T-cell (primary cell): ENCODE results near the gene PCDHB10. TPM values are rescaled to one million over a fixed set of nuclear protein-coding genes. Genes with fewer than 3 reads are reported as not detected.
"Not testable (repeated sequence)": the region's sequence is repeated elsewhere in the genome, so short reads cannot be mapped to it uniquely, and the experiment has no call there.

ENCODE experiments used
- ATAC-seq, 4 experiments: fragments of 200-7000 bp in 3 of 4; fragments of 150-1000 bp in 1 of 4; cut with Tn5 transposase; replicated peaks in 1 of 4; 1 replicate in 3 of 4; 2 replicates in 1 of 4; pipeline ENCODE4 v1.10.0; 2021; ENCODE audit warnings: moderate library complexity in 3 of 4, mild to moderate bottlenecking in 2 of 4, moderate number of reproducible peaks in 1 of 4
- CTCF ChIA-PET, 2 donors: fragments of 300-600 bp; sonication (Branson Sonifier 250); formaldehyde crosslinking; loops; one replicate each; lab custom pipeline; 2022; ENCODE audit warnings: antibody characterized with exemption in 2 of 2; lab: Charles Lee
- POLR2A ChIA-PET, 2 donors: fragments of 300-600 bp; sonication (Branson Sonifier 250); formaldehyde crosslinking; loops; one replicate each; lab custom pipeline; 2022; ENCODE audit warnings: antibody characterized with exemption in 2 of 2; lab: Charles Lee
- DNase-seq, 35 experiments: peaks; one replicate each; pipeline versions ENCODE4 v3.0.0 to v3.0.0-alpha.2; 2013 to 2023
- H3K27ac ChIP-seq: one replicate; pipeline ENCODE4 v1.5.1; 2013; ENCODE audit warnings: low read length
- H3K27me3 ChIP-seq, 2 experiments: replicated peaks in 1 of 2; 1 replicate in 1 of 2; 2 replicates in 1 of 2; pipeline versions ENCODE4 v1.6.1 to v1.7.0; 2013; ENCODE audit warnings: low read length in 1 of 2, mixed read lengths in 1 of 2; ENCODE audit not compliant: control insufficient read depth in 2 of 2, insufficient read depth in 2 of 2; ENCODE audit errors: extremely low read depth in 1 of 2
- H3K36me3 ChIP-seq, 2 donors: 1 replicate in 1 of 2; 2 replicates in 1 of 2; pipeline versions ENCODE4 v1.6.1 to v1.7.0; 2013; ENCODE audit warnings: low read length in 1 of 2; ENCODE audit not compliant: control insufficient read depth in 2 of 2, insufficient read depth in 1 of 2; ENCODE audit errors: extremely low read depth in 1 of 2
- H3K4me1 ChIP-seq, 2 experiments: 1 replicate in 1 of 2; 2 replicates in 1 of 2; pipeline versions ENCODE4 v1.6.1 to v1.7.0; 2013; ENCODE audit warnings: low read length in 2 of 2, mixed read lengths in 1 of 2; ENCODE audit not compliant: insufficient read depth in 2 of 2, control insufficient read depth in 1 of 2; ENCODE audit errors: extremely low read depth in 1 of 2
- H3K4me3 ChIP-seq, 2 donors: 1 replicate in 1 of 2; 2 replicates in 1 of 2; pipeline versions ENCODE4 v1.5.1 to v1.7.0; 2013; ENCODE audit warnings: mild to moderate bottlenecking in 2 of 2, low read length in 1 of 2, moderate library complexity in 1 of 2; ENCODE audit not compliant: control insufficient read depth in 1 of 2; ENCODE audit errors: extremely low read depth in 1 of 2
- H3K9me3 ChIP-seq: 2 replicates; pipeline ENCODE4 v1.7.0; 2013
- H3K27ac Mint-ChIP-seq, 2 donors: one replicate each; pipeline ENCODE4 v1.8.0; 2020 to 2021; ENCODE audit warnings: mild to moderate bottlenecking in 2 of 2, mixed read lengths in 2 of 2
- H3K27me3 Mint-ChIP-seq, 2 donors: one replicate each; pipeline ENCODE4 v1.8.0; 2021 to 2022; ENCODE audit warnings: mixed read lengths in 2 of 2
- H3K36me3 Mint-ChIP-seq: one replicate; pipeline ENCODE4 v1.8.0; 2021; ENCODE audit warnings: mixed read lengths
- H3K4me1 Mint-ChIP-seq, 3 donors: one replicate each; pipeline ENCODE4 v1.8.0; 2020 to 2022; ENCODE audit warnings: mixed read lengths in 3 of 3, mild to moderate bottlenecking in 1 of 3
- H3K4me3 Mint-ChIP-seq, 3 donors: one replicate each; pipeline ENCODE4 v1.8.0; 2020 to 2022; ENCODE audit warnings: mild to moderate bottlenecking in 3 of 3, mixed read lengths in 3 of 3, moderate library complexity in 3 of 3
- H3K9me3 Mint-ChIP-seq, 3 donors: one replicate each; pipeline ENCODE4 v1.8.0; 2020 to 2022; ENCODE audit warnings: mixed read lengths in 3 of 3
- WGBS: methylation state at CpG from one replicate; pipeline ENCODE4 v1.1.5; 2013; ENCODE audit warnings: missing lambda C conversion rate; ENCODE audit not compliant: insufficient coverage; 5-methylcytosine and 5-hydroxymethylcytosine counted together
- total RNA-seq, 35 experiments: library from RNA in 6 of 35; stranded (reverse) in 6 of 35; fragments of 120-200 nt in 1 of 35; gene quantifications; one replicate each; pipeline versions ENCODE4 v1.2.1 to v1.2.4 and lab custom pipeline; 2013 to 2026

PCDHB10 gene
- total RNA-seq (not detected), total RNA-seq (lab: John Stamatoyannopoulos, UW) (0 to 0.08 (median 0) reads per million in 29 experiments)
- not detected for total RNA-seq (2013)

- no peaks in the 10 kb centered on the region for H3K36me3 ChIP-seq
- DNase-seq = peak in 4 of 35 experiments; percentile 8 to 24 (median 10)
- no peak within 1 kb of the TSS for H3K4me3 ChIP-seq
- H3K9me3 Mint-ChIP-seq = peaks cover 21 to 35% (median 26%) of the 10 kb centered on the region in 3 donors
- H3K27ac ChIP-seq = no peak within 1 kb of the TSS
- peak within 1 kb of the TSS in 1 of 2 donors; percentile 10 for H3K27ac Mint-ChIP-seq
- WGBS = 11% methylated on average over 6 of the region's 10 CpGs
- ChIA-PET CTCF (no interaction called here), POLR2A (no interaction called here)
- no peak within 1 kb of the TSS for H3K4me3 Mint-ChIP-seq
- ATAC-seq = no peak
- H3K4me1 ChIP-seq = no peaks in the 10 kb centered on the region
- H3K27me3 Mint-ChIP-seq = peaks cover 38 to 57% of the 10 kb centered on the region in 2 donors
- H3K4me1 Mint-ChIP-seq = peaks cover under 1 to 4% (median 3%) of the 10 kb centered on the region in 3 donors
- H3K27me3 ChIP-seq = peaks cover 2 to 21% of the 10 kb centered on the region in 2 experiments
- H3K36me3 Mint-ChIP-seq = no peaks in the 10 kb centered on the region
- H3K9me3 ChIP-seq = peaks cover 2% of the 10 kb centered on the region
Measured at GRCh38 chr5:141192110-141192725, at the start of gene PCDHB10. Gene PCDHB10 (plus strand): TSS chr5:141192353. CDS start chr5:141192553, 200 bp downstream.

GRCh38 chr5:141149812-141150211, 42.3 kb upstream of the PCDHB10 start, which contains the start of gene PCDHB6:
Gene PCDHB6 (plus strand): TSS chr5:141150057. CDS start chr5:141150258, 201 bp downstream.
- Mint-ChIP-seq H3K4me1 (peaks cover 3 to 7% (median 5%) of the 10 kb centered on the region in 3 donors), H3K4me3 (peak within 1 kb of the TSS in 1 of 3 donors; percentile 22), H3K27me3 (peaks cover 39 to 49% of the 10 kb centered on the region in 2 donors), H3K36me3 (peaks cover 4% of the 10 kb centered on the region), H3K27ac (no peak within 1 kb of the TSS), H3K9me3 (peaks cover 6 to 25% (median 15%) of the 10 kb centered on the region in 3 donors)
- H3K4me3 ChIP-seq = no peak within 1 kb of the TSS
- ATAC-seq = no peak
- H3K9me3 ChIP-seq = no peaks in the 10 kb centered on the region
- 12% methylated on average over 9 of the region's 18 CpGs for WGBS
- DNase-seq = peak in 2 of 35 experiments; percentile 2 to 8
- H3K36me3 ChIP-seq = no peaks in the 10 kb centered on the region
- H3K27ac ChIP-seq = no peak within 1 kb of the TSS
- POLR2A ChIA-PET = interaction anchor here in 1 of 2 donors (0.8 kb wide), 1 partner anchor 414 kb away, joined by 3 read pairs; no protein-coding TSS in a partner anchor
- CTCF ChIA-PET = no interaction called here
- H3K27me3 ChIP-seq = peaks cover 7 to 23% of the 10 kb centered on the region in 2 experiments
- no peaks in the 10 kb centered on the region for H3K4me1 ChIP-seq

GRCh38 chr5:141150224-141150992, 41.7 kb upstream of the PCDHB10 start:
- Histone ChIP-seq H3K27ac (no peak overlapping the region), H3K27me3 (peaks cover 7 to 24% of the 10 kb centered on the region in 2 experiments), H3K4me3 (no peak overlapping the region), H3K9me3 (no peaks in the 10 kb centered on the region), H3K4me1 (no peaks in the 10 kb centered on the region), H3K36me3 (no peaks in the 10 kb centered on the region)
- Mint-ChIP-seq H3K4me3 (peak overlapping the region in 1 of 3 donors; percentile 22), H3K27me3 (peaks cover 35 to 49% of the 10 kb centered on the region in 2 donors), H3K9me3 (peaks cover 6 to 27% (median 15%) of the 10 kb centered on the region in 3 donors), H3K4me1 (peaks cover 3 to 7% (median 5%) of the 10 kb centered on the region in 3 donors), H3K27ac (no peak overlapping the region), H3K36me3 (peaks cover 4% of the 10 kb centered on the region)
- 59% methylated on average over 33 of the region's 33 CpGs for WGBS
- ChIA-PET POLR2A (interaction anchor here (0.5 to 0.8 kb wide), 2 partner anchors 55 to 414 kb away, joined by 3 read pairs; no protein-coding TSS in a partner anchor), CTCF (no interaction called here)
- no peak for ATAC-seq
- DNase-seq = no peak

GRCh38 chr5:141150993-141151325, 41.2 kb upstream of the PCDHB10 start:
- H3K4me3 Mint-ChIP-seq = no peak overlapping the region
- H3K4me3 ChIP-seq = no peak overlapping the region
- ChIA-PET POLR2A (interaction anchor here in 1 of 2 donors (0.5 kb wide), 1 partner anchor 56 kb away, joined by 3 read pairs; no protein-coding TSS in a partner anchor), CTCF (no interaction called here)
- H3K27ac ChIP-seq = no peak overlapping the region
- WGBS = 43% methylated on average over 9 of the region's 13 CpGs
- H3K9me3 ChIP-seq = no peaks in the 10 kb centered on the region
- peaks cover 6 to 30% (median 15%) of the 10 kb centered on the region in 3 donors for H3K9me3 Mint-ChIP-seq
- no peak overlapping the region for H3K27ac Mint-ChIP-seq
- peaks cover 7 to 24% of the 10 kb centered on the region in 2 experiments for H3K27me3 ChIP-seq
- H3K36me3 Mint-ChIP-seq = peaks cover 4% of the 10 kb centered on the region
- peaks cover 36 to 54% of the 10 kb centered on the region in 2 donors for H3K27me3 Mint-ChIP-seq
- DNase-seq (no peak), ATAC-seq (no peak)
- no peaks in the 10 kb centered on the region for H3K4me1 ChIP-seq
- no peaks in the 10 kb centered on the region for H3K36me3 ChIP-seq
- peaks cover 3 to 7% (median 5%) of the 10 kb centered on the region in 3 donors for H3K4me1 Mint-ChIP-seq

- H3K27me3 Mint-ChIP-seq = peaks cover 43 to 56% of the 10 kb centered on the region in 2 donors
- H3K4me1 ChIP-seq, DNase-seq, ATAC-seq, H3K9me3 ChIP-seq, H3K4me3 Mint-ChIP-seq, H3K27ac ChIP-seq, H3K4me3 ChIP-seq, POLR2A ChIA-PET, H3K4me1 Mint-ChIP-seq, H3K36me3 ChIP-seq, CTCF ChIA-PET, H3K27ac Mint-ChIP-seq, H3K36me3 Mint-ChIP-seq: not testable (repeated sequence)
- peaks cover 10 to 28% of the 10 kb centered on the region in 2 experiments for H3K27me3 ChIP-seq
- WGBS = 51% methylated on average over 21 of the region's 41 CpGs
- peaks cover 6 to 34% (median 20%) of the 10 kb centered on the region in 3 donors for H3K9me3 Mint-ChIP-seq
Measured at GRCh38 chr5:141151632-141152031, 40.5 kb upstream of the PCDHB10 start.

- H3K36me3 ChIP-seq, H3K36me3 Mint-ChIP-seq, H3K4me1 Mint-ChIP-seq, DNase-seq, H3K4me1 ChIP-seq, ATAC-seq, H3K27ac ChIP-seq, H3K27ac Mint-ChIP-seq, H3K4me3 Mint-ChIP-seq, H3K9me3 ChIP-seq, CTCF ChIA-PET, POLR2A ChIA-PET, H3K4me3 ChIP-seq: not testable (repeated sequence)
- Mint-ChIP-seq H3K9me3 (peaks cover 6 to 34% (median 21%) of the 10 kb centered on the region in 3 donors), H3K27me3 (peaks cover 47 to 60% of the 10 kb centered on the region in 2 donors)
- WGBS = 40% methylated on average over 34 of the region's 36 CpGs
- peaks cover 10 to 28% of the 10 kb centered on the region in 2 experiments for H3K27me3 ChIP-seq
Measured at GRCh38 chr5:141152096-141152495, 40.1 kb upstream of the PCDHB10 start.
